Activated naive CD4-positive, alpha-beta T cell treated with anti-CD3 and anti-CD28 coated beads, Interleukin-2, amount 50 U/mL, for 72 hours (primary cell): ENCODE data around the gene SYTL1. TPM values are rescaled to one million over a fixed set of nuclear protein-coding genes. Genes with fewer than 3 reads are reported as not detected.
"Not testable (repeated sequence)": the region's sequence is repeated elsewhere in the genome, so short reads cannot be mapped to it uniquely, and the experiment has no call there.

Experiments
- ATAC-seq, 2 donors: fragments of 150-1000 bp; cut with Tn5 transposase; 2 replicates each; pipeline ENCODE4 v1.10.0; 2021; ENCODE audit warnings: mild to moderate bottlenecking in 2 of 2, moderate library complexity in 2 of 2
- DNase-seq, 2 donors: peaks; one replicate each; pipeline ENCODE4 v3.0.0; 2021 to 2022; ENCODE audit warnings: low spot score in 2 of 2
- H3K27ac Mint-ChIP-seq, 2 donors: one replicate each; pipeline ENCODE4 v1.8.0; 2022; ENCODE audit warnings: mild to moderate bottlenecking in 2 of 2, mixed read lengths in 2 of 2
- H3K36me3 Mint-ChIP-seq, 2 donors: one replicate each; pipeline ENCODE4 v1.8.0; 2022; ENCODE audit warnings: mixed read lengths in 2 of 2
- H3K9me3 Mint-ChIP-seq, 2 donors: one replicate each; pipeline ENCODE4 v1.8.0; 2022; ENCODE audit warnings: mixed read lengths in 2 of 2
- total RNA-seq, 2 donors: library from RNA; stranded (reverse); gene quantifications; one replicate each; pipeline ENCODE4 v1.2.3, GENCODE V29; 2022

Gene SYTL1
- total RNA-seq, 2 donors from 2014 or later, result 15.6 to 35.1 TPM

DNA sequence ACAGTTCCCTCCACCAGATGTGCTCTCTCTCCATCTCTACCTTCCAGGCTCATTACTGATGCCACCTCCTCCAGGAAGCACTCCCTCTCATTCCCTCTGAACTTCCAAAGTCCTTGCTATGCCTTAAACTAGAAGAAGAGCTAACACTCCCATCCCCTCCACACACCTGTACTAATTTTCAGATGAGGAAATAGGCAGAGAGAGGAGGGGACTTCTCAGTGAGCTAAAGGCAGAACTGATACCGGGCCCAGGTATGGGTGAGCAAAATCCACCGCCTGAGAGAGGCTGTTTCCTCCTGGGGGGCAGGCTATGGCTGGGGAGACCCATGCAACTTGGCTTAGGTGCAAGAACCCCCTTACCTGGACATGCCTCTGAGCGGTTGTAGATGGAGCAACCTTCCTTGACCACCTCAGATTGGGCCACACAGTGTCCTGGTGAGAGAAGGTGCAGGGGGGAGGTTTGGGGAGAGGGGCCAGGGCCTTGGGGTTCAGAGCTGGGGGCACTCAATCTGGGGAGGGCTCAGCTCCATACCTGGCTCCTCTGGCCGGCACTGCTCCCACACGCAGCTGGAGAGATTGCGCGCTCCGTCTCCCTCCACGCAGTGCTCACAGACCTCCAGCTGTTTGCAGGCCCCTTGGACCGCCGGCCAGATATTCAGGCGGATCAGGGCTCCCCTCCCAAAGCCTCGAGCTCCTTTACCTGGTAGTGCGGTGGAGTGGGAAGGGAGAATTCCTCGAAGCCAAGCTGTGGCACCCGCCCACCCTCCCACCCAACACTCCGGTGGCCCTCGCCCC, 40.3 kb downstream of the SYTL1 start:
- Mint-ChIP-seq H3K9me3 (no peaks in the 10 kb centered on the region), H3K36me3 (no peaks in the 10 kb centered on the region), H3K27ac (no peak overlapping the region)
- no peak for ATAC-seq
- no peak for DNase-seq

- Mint-ChIP-seq H3K27ac (no peak within 1 kb of the TSS), H3K36me3 (no peaks in the 10 kb centered on the region), H3K9me3 (no peaks in the 10 kb centered on the region)
- ATAC-seq, result peak in 1 of 2 donors; percentile 64
- DNase-seq, result peak in 1 of 2 donors; percentile 52
Observed at GRCh38 chr1:27383039-27383605, 41.3 kb downstream of the SYTL1 start, which contains the start of gene CD164L2. Gene CD164L2 (minus strand): TSS chr1:27383333. CDS start chr1:27383239, 94 bp downstream.

- no peak for ATAC-seq
- Mint-ChIP-seq H3K36me3 (no peaks in the 10 kb centered on the region), H3K27ac (no peak overlapping the region), H3K9me3 (no peaks in the 10 kb centered on the region)
- no peak for DNase-seq
Observed at GRCh38 chr1:27383661-27384060, 41.8 kb downstream of the SYTL1 start.

DNA sequence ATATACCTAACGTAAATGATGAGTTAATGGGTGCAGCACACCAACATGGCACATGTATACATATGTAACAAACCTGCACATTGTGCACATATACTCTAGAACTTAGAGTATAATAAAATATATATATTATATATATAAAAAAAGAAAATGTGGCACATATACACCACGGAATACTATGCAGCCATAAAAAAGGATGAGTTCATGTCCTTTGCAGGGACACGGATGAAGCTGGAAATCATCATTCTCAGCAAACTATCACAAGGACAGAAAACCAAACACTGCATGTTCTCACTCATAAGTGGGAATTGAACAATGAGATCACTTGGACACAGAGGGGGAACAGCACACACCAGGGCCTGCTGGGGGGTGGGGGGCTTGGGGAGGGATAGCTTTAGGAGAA, 43.0 kb downstream of the SYTL1 start:
- not testable (repeated sequence) for DNase-seq, H3K36me3 Mint-ChIP-seq, H3K9me3 Mint-ChIP-seq, ATAC-seq, H3K27ac Mint-ChIP-seq

DNA sequence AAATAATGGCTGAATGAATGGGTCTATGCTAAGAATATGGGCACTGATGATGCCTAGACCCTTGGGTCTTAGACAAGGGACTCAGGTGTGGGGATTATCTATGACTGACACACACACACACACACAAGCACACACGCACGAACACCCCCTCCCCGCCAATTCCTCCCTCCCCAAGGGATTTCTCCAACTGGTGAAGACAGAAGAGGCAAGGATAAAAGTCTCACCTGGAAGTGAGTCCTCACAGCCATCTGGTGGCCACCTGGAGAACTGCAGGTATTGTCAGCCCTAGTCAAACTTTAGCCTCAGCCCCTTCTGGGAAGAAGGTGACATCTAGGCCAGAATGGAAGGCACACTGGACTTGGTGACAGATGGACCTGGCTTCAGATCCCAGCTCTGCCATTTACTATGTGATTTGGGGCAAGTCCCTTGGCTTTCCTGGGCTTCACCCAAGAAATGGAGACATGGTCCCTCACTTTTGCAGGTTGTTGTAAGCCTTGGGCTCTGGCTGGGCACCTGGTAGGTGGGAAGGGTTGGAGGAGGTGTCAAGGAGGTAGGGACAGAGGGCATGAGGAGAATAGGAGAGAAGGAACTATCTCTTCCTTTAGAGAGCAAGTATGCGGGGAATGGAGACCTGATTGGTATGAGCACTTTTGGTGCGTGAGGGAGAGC, 46.6 kb downstream of the SYTL1 start:
- no peak for ATAC-seq
- no peaks in the 10 kb centered on the region for H3K36me3 Mint-ChIP-seq
- H3K27ac Mint-ChIP-seq, result no peak overlapping the region

DNA sequence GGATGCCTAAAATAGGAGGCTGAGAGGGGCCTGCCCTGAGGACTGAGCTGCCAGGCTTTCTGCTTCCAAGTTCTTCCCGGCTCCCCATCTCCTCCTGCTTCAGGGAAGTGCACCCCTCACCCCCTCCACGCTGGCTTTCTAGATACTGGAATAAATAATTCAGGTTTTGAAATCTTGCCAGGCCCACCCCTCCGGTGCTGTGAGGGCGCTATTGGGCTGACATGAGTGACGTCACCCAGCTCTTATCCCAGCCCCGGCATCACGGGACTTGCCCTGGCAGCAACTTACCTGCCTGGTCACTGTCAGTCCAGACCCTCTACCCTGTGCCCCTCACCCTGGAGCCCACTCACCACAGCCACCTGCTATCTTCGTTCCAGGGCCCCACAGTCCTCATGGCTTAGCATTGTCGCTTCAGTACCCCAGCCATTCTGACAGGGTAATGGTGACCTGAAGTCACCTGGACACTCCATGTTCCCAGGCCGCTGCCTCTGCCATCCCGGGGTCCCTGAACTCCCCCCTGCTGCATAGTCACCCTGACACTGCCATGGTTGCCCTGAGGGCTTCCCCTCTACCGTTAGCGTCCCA, 49.8 kb downstream of the SYTL1 start:
- ATAC-seq (no peak), DNase-seq (peak in 1 of 2 donors; percentile 62)
- Mint-ChIP-seq H3K36me3 (no peaks in the 10 kb centered on the region), H3K9me3 (no peaks in the 10 kb centered on the region), H3K27ac (peak overlapping the region; percentile 85 to 95)

More for the DNA sequence above, 46.6 kb downstream of the SYTL1 start:
- DNase-seq, result peak; percentile 70 to 79
- no peaks in the 10 kb centered on the region for H3K9me3 Mint-ChIP-seq

DNA sequence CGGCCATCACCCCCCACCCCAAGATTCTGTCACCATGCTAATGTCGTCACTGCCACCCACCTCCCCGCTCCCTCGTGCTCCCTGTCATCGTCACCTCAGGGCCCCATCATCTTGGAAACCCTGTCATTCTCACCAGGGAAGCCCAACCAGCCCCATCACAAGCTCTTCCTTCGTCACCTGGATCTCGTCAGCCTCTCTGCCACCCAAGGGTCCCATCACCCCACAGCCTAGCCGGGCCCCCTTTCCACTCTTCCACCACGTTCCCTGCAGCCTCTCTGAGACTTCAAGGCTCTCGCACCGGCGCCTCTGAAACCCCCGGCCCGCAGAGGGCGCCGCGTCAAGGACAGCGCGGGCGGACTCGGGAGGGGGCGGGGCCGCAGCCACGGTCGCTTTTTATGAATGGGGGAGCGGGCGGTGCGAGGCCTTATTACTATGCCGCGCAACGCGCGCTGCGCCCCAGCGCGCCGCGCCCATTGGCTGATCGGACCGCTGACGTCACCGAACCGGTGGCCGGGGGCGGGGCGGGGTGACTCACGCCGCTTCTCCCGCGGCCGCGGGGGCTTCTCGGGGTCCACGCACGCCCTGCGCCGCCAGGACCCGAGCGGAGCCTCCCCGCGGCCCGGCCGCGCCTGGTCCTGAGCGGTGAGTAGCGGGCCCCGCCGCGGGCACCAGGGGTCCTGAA, 50.4 kb downstream of the SYTL1 start, which contains the start of gene GPR3:
TSS of gene GPR3 (plus strand) at position 527 of the 682 bp plus-strand sequence. CDS start 1,177 bp downstream, outside the sequence.
- ATAC-seq (peak; percentile 90 to 92), DNase-seq (peak; percentile 90 to 94)
- Mint-ChIP-seq H3K36me3 (no peaks in the 10 kb centered on the region), H3K27ac (peak within 1 kb of the TSS; percentile 85 to 95), H3K9me3 (no peaks in the 10 kb centered on the region)

- Mint-ChIP-seq H3K27ac (peak overlapping the region in 1 of 2 donors; percentile 88), H3K9me3 (no peaks in the 10 kb centered on the region), H3K36me3 (no peaks in the 10 kb centered on the region)
- DNase-seq (no peak), ATAC-seq (no peak)
Observed at GRCh38 chr1:27392778-27393635, 51.2 kb downstream of the SYTL1 start.

DNA sequence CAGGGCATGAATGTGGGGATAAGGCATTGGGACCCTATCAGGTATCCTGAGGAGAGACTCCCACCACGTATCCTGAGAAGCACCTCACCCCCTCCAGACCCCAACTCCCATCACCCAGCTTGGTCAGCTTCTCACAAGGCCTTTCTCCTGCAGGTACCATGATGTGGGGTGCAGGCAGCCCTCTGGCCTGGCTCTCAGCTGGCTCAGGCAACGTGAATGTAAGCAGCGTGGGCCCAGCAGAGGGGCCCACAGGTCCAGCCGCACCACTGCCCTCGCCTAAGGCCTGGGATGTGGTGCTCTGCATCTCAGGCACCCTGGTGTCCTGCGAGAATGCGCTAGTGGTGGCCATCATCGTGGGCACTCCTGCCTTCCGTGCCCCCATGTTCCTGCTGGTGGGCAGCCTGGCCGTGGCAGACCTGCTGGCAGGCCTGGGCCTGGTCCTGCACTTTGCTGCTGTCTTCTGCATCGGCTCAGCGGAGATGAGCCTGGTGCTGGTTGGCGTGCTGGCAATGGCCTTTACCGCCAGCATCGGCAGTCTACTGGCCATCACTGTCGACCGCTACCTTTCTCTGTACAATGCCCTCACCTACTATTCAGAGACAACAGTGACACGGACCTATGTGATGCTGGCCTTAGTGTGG, 51.9 kb downstream of the SYTL1 start:
- ATAC-seq, result no peak
- Mint-ChIP-seq H3K36me3 (no peaks in the 10 kb centered on the region), H3K9me3 (no peaks in the 10 kb centered on the region), H3K27ac (peak overlapping the region in 1 of 2 donors; percentile 72)
- no peak for DNase-seq

DNA sequence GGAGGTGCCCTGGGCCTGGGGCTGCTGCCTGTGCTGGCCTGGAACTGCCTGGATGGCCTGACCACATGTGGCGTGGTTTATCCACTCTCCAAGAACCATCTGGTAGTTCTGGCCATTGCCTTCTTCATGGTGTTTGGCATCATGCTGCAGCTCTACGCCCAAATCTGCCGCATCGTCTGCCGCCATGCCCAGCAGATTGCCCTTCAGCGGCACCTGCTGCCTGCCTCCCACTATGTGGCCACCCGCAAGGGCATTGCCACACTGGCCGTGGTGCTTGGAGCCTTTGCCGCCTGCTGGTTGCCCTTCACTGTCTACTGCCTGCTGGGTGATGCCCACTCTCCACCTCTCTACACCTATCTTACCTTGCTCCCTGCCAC, 52.4 kb downstream of the SYTL1 start:
- DNase-seq (no peak), ATAC-seq (no peak)
- Mint-ChIP-seq H3K9me3 (no peaks in the 10 kb centered on the region), H3K36me3 (no peaks in the 10 kb centered on the region), H3K27ac (peak overlapping the region in 1 of 2 donors; percentile 23)

- no peak for DNase-seq
- no peaks in the 10 kb centered on the region for H3K9me3 Mint-ChIP-seq
- H3K36me3 Mint-ChIP-seq, result no peaks in the 10 kb centered on the region
- peak overlapping the region in 1 of 2 donors; percentile 23 for H3K27ac Mint-ChIP-seq
- no peak for ATAC-seq
Observed at GRCh38 chr1:27394925-27395324, 53.1 kb downstream of the SYTL1 start.

DNA sequence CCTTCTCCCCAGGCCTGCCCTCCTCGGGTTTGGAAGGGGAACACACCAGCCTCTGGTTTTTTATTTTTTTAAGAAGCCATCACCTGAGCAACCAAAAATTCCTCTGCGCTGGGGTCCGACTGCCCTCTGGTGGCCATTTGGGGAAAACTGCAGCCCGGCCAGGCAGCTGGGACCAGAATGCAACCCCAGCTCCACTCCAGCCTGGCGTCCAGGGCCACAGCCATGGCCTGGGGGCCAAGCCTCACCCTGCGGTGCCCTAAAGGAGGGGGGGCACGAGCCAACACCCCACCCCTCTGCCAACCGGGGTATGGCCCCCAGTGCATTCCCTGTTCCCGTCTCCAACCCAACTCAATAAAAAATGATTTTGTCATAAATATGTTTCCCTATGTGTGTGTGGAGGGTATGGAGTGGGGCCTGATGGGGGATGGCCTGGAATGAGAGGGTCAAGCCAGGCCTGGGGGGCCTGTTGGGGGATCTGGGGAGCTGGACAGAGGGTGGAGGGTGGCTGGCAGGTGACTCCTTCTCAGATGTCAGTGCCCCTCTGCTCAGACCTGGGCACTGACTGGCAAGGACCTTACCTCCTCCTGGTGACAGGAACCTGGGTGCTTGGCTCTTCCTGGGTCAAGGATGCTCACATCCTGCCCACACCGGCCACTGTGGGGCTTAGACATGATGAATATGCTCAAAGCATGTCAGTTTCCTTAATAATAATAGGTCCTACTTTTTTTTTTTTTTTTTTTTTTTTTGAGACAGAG, 53.8 kb downstream of the SYTL1 start:
- peak; percentile 30 to 31 for ATAC-seq
- Mint-ChIP-seq H3K9me3 (no peaks in the 10 kb centered on the region), H3K27ac (no peak overlapping the region), H3K36me3 (no peaks in the 10 kb centered on the region)
- peak; percentile 81 to 82 for DNase-seq

- Mint-ChIP-seq H3K27ac (peak overlapping the region in 1 of 2 donors; percentile 89), H3K36me3 (no peaks in the 10 kb centered on the region), H3K9me3 (no peaks in the 10 kb centered on the region)
- ATAC-seq (no peak), DNase-seq (no peak)
Observed at GRCh38 chr1:27397110-27397509, 55.3 kb downstream of the SYTL1 start.

GRCh38 chr1:27397749-27398148, 55.9 kb downstream of the SYTL1 start:
- Mint-ChIP-seq H3K9me3 (no peaks in the 10 kb centered on the region), H3K36me3 (no peaks in the 10 kb centered on the region), H3K27ac (peak overlapping the region in 1 of 2 donors; percentile 37)
- ATAC-seq (no peak), DNase-seq (no peak)
